NCI-H2227 (cell line): ENCODE measurements around the gene GAB1.
"Not testable (repeated sequence)": the region's sequence is repeated elsewhere in the genome, so short reads cannot be mapped to it uniquely, and the experiment has no call there.

ENCODE experiments used
- DNase-seq: peaks from one replicate; lab custom pipeline; 2025; ENCODE audit not compliant: unreplicated experiment; lab: John Stamatoyannopoulos, UW

GAB1 gene

DNA sequence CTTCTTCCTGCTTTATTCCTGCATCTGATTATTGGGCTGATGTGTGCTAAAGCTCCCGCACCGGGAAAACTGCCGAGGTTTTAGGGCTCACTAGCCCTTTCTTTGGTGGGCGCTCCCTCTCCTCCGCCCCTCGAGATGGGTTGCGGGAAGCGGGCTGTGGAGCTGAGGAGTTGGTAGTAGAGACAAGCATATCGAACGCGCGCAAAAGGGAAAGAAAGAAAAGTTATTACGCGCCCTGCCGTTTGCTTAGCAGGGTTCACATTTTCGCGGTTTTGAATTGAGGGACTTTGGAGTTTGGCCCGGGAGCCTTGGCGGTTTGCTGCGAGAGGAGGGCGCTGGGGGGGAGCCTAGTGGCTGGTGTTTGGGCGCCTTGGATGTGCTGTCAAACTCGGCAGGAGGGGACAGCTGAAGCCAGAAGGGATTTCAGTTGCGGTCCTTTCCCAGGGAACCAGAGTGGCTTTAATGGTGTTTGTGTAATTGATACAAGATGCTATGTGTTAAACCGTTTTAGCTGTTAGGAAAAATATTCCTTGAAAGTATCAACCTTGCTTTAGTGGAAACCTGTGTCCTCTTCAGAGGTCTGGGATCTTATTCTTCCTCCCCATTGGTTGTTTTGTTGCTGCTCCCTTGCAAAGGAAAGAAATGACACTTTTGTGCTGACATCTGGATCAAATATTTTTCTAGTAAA is 1.1 kb downstream of the GAB1 start:
- DNase-seq: peak; percentile 11

DNA sequence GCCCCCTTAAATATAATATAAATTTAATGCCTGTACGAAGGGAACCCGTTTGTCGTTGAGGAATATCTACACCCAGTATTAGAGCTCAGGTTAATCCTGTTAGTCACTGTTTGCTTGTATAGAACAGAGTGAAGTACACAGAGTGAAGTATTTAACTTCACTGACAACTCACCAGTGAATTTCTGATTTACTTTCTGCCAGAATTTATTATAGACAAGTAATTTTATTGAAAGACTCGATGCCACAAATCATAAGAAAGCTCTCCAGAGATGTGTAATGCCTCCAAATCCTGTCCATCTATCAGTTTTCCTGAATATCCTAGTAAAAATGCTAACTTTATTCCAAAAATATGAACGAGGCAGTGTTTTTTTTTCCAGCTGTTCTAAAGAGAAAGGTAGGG is 1.6 kb downstream of the GAB1 start:
- DNase-seq: no peak

DNA sequence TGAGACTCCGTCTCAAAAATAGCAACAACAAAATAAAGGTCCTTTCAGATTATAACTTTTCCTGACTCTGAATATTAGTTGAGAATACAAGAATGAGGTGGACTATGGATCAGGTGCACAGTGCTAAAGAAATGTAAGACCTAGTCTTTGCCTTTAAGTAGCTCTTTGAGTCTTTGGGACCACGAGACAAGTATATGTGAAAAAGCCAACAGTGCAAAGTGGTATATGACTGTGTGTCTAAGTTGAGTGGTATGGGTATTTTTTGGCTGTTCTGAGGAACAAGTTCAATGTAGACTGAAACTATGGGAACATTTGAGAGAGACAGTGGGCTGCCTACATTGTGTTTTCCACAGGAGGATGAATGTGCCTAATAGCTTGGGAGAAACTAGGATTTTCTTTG is 2.8 kb downstream of the GAB1 start:
- DNase-seq: no peak

DNA sequence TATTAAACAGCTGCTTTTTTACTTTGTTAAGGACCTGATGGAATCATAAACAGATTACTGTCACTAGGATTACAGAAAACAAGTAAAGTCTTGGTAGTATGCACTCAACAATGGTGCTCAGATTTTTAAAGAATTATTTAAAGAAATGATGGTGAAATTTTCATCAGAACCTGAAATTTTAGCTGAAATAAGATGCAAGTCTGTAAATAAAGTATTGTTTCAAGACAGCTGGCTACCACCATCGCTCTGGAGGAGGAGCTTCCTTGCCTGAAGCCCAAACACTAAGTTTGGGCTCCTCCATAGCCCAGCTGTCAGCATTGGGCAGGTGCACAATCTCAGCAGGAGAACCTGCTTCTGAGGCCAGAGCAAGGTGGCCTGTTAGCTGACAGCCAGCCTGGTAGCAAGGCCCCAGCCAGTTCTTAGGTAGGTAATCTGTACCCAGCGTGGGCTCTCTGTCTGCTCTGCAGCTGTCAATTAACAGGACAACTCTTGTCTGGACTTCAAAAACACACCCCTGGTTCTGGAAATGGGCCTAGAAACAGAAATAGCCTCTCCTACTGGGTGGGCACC is 4.6 kb downstream of the GAB1 start:
- DNase-seq: no peak

DNA sequence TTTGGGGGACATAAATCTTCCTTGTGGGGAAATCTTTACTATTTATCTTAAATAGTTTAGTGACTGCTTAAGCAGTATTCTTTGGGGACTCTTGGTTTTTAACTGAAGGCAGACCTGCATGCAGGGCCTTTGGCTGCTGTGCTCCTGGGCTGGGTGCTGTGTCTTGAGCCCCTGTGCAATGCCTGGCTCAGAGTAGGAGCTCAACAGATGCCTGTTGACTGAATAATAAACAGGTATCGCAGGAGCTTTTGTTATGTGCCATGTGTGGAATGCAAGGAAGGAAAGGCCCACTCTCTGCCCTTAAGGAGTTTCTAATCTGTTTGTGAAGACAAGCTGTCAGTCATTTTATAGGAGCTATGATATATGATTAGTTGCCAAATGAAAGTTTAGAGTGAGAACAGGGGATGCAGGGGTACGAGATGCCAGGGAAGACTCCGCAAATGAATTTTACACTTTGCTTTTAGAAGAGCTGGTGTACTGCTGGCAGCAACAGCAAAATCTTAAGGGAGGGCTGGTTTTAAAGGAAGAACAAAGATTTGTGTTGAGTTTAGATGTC is 6.7 kb downstream of the GAB1 start:
- DNase-seq: no peak

DNA sequence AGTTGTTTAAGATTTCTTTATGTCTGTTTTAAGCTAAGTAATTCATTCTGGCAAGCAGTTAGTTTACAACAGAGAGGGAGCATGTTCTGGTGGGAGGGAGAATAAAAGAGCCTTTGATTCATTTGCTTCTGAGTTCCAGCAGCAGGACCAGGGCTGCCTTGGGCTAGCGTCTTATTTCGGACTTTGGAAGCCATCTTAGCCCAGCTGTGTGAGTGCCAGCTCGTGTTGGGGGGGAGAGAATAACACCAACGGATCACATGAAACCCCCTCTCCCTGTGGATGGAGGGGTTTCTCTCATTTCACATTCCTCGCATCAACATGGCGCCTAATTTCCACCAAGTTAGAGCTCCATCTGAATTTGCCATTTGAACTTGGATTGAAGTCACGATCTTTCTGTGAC is 7.4 kb downstream of the GAB1 start:
- no peak for DNase-seq

DNA sequence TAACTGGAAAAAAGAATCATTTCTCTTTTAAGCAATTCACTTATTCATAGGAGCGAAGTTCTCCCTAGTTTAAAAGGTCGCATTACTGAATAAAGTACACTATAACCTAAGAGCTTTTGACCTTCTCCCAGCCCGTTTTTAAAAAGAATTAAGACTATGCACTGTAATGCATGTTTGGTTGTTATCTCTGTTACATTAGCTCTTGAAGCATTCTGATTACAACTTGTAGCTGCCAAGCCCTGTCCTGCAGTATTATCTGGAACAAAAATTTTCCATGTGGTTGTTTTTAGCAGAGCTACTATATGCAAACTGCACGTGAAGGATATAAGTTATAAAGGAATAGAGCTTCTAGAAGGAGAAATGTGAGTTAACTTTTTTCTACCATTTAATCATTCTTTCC is 8.1 kb downstream of the GAB1 start:
- DNase-seq: no peak

DNA sequence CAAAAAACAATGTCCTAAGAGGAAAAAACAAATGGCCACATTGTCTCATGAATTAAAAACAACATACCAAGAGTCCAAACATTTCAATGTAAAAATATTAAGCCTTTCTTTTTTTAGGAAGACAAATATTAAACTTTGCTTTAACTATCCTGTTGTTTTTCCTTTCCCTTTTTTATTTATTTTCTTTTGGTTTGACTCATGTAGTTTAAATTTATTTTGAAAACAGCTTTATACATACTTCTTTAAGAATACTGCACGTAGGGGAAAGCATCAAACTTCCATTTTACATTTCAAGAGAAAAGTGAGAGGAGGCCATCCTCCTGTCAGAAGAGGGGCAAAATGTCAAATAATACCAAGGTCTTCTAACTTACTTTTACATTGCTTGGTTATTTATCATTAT is 8.7 kb downstream of the GAB1 start:
- no peak for DNase-seq

DNA sequence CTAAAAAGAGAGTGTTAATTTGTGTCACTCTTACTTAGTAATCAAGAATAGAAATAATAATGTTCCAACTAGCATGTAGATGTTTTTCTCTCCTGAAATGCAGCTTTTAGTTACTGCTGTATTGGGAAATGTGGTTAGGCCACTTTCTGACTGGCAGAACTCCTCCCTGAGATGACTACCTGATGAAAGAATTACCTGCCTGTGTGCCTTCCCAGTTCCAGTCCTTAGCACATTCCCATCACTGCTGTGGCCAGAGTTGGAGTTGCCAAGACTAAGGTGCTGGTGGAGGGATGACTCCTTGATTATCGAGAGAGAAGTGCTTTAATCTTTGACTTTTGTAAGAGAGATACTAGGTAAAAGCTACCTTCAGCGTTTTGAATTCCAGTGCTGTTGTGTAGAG is 9.5 kb downstream of the GAB1 start:
- DNase-seq: no peak

DNA sequence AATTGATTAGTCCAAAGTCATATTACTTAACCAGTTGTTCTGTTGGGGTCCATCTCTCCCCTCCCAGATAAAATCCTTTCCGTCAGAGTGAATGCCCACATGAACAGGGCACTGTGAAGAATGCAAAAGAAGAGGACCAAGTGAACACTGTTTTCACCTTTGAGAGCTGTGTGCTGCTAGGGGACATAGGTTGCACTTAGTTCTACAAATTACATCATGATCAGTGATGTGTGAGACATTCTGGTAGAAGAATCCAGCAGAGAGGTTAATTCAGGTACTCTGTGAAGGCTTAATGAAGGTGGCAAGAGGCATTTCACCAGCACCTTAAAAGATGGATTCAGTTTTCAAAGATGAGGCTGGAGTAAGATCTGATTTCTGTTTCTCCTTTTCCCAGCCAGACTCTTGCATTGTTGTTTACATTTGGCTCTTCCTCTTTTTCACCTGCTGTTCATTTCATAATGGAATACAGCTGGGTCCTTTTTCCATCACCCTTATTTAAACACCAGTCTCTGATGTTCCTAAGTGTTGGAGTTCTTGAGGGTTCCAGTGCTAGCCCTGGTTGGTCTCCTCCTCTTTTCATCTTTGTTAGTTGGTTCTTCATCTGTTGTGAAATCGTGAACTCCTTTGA is 10.9 kb downstream of the GAB1 start:
- DNase-seq: no peak

DNA sequence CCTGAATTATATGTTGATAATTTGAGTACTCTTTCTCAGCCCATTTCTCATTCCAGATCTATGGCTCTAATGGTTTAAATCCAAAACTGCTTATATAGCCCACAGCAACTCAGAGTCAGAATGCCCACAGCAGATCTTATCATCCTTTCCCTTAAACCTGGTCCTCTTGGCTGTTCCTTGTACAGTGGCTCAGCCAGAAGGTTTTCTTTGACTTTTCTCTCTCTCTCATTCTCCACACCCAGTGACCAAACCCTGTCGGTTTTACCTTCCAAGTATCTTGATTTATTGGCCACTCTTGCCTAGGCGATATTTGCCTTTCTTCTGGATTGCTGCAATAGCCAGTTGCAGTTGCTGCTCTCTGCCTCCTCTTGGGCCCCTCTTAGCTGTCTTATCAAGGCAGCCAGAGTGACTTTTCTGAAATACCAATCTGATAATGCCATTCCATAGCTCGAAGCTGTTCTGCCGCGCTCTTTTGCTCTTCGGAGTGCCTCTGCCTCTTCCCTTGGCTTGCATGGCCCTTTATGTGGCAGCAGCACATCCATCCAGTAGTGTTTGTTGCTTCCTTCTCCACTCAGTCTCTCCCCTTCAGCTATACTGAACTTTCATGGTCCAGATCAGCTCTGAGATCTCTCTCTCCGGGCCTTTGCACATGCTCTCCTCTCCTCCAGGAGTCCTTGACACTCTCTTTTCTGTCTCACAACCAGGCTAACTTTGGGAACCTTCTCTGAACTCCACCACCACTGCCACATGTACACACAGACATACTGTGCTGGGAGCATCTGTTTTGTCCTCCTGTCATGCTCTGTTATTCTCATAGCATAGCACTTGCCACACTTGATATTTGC is 11.8 kb downstream of the GAB1 start:
- DNase-seq: no peak

DNA sequence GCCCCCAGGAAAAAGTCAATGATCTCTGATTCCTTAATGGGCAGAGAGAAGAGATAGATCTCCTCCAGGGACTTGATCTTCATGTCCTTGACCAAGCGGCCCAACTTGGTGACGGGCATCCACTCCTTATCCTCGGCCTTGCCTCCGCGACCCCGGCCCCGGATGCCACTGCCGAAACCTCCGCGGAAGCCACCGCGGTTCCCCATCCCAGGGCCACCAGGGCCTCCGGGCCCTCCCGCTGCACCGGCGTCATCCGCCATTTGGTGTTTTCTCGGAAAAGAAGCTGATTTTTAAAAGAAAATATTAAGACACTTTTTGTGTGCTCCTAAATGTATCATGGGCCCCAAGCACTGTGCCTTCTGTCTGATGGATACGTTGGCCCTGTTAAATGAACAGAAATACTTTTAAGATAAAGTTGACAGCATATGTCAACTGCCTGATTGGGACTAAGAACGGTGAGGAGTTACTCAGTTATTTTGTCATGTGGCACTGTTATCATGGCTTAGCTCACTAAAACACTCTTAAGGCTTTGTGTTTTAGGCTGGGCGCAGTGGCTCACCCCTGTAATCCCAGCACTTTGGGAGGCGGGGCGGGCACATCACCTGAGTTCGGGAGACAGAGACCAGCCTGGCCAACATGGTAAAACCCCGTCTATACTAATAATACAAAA is 13.3 kb downstream of the GAB1 start:
- DNase-seq: not testable (repeated sequence)

DNA sequence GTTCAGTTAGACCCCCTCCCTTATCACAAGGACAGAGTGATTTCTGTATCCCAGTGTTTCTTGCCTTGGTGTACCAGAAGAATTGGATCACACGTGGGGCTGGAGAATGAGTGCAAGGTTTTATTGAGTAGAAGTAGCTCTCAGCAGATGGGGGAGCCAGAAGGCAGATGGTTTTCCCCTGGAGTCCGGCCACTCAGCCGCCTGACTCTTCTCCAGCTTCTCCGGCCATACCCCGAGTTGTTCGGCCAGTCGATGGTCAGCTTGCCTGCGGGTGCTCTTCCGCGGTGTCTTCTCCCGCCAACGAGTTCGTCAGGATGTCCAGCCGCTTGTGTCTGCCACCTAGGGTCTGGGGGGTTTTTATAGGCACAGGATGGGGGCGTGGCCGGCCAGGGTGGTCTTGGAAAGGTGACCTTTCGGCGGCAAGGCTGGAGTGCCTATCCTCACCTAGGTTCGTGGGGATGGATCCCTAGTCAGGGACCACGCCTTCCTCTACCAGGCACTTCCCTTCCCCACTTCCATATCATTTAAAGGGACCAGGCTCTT is 14.5 kb downstream of the GAB1 start:
- peak; percentile 3 for DNase-seq

DNA sequence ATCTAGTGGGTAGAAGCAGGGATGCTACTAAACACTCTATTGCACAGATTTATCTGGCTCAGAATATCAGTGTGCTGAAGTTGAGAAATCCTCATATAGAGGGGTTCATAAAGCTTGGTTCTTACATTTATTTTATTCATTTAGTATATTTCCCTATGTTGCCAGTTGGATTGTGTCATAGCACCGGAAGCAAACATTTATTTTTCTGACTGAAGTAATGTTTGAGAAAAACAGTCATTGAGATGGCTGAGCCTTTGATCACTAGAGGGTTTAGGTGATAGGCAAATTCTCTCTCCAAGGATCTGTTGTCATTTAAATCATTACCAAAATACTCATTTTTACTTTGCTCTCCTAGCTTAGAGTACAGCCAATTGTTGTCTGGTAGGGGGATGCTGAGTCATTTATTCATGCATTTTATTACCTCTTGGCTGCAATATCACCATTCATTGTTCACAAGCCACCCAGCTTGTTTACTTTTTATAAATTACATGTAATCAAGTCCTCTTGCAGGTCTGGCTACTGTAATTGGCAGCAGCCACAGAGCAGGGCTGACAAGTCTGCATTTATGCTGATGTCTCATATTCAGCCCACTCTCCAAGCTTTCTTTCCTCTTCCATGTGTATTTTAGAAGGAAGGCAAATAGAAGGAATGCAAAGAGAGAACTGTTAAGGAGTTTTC is 15.2 kb downstream of the GAB1 start:
- peak; percentile 34 for DNase-seq

DNA sequence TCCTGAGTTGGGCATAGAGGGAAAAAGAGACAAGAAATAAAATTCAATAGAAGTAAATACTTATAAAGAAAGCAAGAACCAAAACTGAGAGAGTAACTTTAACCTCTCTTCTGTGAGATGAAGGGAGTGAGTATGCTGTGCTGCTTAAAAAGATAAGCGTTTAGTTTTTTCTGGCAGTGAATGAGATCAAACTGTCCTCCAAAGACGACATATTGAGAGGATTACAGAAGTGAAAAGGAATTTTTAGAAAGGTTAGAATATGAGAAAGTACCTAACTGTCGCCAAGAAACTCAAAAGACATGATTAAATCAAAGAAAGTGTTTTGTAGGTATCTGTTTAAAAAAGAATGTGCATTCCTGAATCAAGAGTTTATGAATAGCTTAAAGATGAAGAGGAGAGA is 16.0 kb downstream of the GAB1 start:
- DNase-seq: no peak

DNA sequence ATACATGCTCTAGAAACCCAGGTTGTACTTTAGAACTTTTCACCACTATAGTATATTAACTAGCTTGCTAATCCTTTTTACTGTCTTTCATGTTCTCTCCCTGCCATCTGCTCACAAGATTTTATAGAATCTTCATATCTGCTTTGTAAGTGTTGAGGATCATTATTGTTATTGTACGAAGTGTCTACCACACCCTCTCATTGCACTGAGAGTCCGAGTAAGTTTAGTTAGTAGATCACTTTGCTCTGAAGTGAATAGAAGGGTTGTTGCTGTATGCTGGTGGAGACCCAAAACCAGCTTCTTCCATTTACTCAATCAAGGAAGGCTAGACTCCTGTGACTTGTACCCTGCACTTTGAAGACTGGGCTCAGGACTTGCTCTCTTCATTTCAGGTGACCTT is 17.1 kb downstream of the GAB1 start:
- DNase-seq: no peak

DNA sequence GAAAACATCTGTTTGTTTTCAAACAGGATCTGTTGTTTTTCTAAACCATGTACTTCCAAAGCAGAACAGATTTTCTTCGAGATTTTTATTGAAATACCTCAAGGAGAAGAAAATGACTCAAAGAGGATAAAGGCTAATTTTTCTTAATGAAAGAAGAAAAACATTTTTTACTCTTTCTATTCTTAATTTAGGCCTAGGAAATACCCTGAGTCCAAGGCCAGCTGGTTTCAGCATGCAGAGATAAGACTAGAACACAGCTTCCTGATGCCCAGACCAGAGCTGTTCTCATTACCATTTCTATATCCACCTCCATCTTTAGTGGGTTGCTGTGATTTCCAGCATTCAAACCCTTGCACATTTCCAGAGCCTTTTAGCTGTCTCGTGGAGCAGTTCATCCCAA is 18.3 kb downstream of the GAB1 start:
- DNase-seq: no peak

DNA sequence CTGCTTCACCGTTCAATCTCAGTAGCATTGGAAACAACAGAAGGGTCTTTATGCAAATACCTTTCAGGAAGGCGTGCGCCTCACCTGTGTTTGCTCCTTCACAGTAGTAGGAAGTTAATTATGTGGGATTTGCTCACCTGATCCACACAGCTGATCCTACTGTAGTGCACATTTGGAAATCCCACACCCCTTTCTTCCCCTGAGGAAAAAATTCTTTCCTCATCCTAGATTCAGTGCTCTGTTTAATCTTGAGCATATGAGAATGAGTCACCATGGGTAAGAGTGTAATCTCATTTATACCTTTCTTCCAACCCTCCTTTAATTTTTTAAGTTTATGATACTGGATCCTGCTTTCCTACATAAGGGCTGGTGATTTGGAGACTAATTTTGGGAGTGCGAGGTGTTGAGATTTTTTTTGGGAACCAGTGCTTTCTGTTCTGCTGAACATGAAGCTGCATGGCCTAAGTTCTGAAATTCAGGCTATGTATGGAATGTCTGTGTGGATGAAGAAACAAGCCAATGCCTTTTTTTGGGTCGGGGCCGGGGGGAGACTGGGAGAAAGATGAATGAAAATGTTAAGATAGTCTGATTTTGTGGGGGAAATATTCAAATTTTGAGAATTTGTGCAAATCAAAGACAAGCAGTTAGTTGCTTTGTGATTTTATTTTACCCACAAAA is 19.0 kb downstream of the GAB1 start:
- DNase-seq: no peak

DNA sequence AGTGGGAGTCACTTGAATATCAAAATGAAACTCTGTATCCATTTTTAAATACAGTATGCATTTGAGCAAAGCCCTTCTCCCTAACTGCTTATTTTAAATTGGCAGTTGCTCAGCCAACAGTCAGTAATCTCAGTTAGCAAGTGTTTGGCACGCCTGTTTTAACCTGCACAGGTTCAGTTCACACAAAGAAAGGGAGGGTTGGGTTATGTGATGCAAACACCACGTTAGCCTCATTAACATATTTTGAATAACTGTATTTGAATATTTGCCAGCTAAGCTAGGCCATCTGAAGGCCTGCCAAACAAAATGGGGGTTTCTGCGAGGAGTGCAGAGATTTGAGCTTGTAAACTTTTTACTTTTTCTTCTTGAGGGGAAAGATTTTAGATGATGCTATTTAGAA is 19.8 kb downstream of the GAB1 start:
- DNase-seq: no peak
